NCI-H526 (cell line): ENCODE results near the gene PDLIM3.
A peak's percentile ranks its signal among the peaks of the same experiment; 100 is the strongest.
"Not testable (repeated sequence)": the region's sequence is repeated elsewhere in the genome, so short reads cannot be mapped to it uniquely, and the experiment has no call there.

ENCODE experiments used
- DNase-seq, 2 experiments: peaks; one replicate each; lab custom pipeline; 2025; lab: John Stamatoyannopoulos, UW

PDLIM3 gene

GRCh38 chr4:185520119-185520518 lies 15.2 kb downstream of the PDLIM3 start:
- no peak for DNase-seq

GRCh38 chr4:185518494-185518893 lies 16.8 kb downstream of the PDLIM3 start:
- DNase-seq, result no peak

GRCh38 chr4:185518069-185518468 lies 17.2 kb downstream of the PDLIM3 start:
- DNase-seq, result no peak

- DNase-seq, result no peak
Observed at GRCh38 chr4:185515248-185515647, 20.1 kb downstream of the PDLIM3 start.

GRCh38 chr4:185514182-185514697 lies 21.1 kb downstream of the PDLIM3 start:
- no peak for DNase-seq

GRCh38 chr4:185513489-185514181 lies 21.7 kb downstream of the PDLIM3 start:
- peak in 1 of 2 experiments; percentile 0 for DNase-seq

GRCh38 chr4:185512516-185512915 lies 22.8 kb downstream of the PDLIM3 start:
- DNase-seq, result no peak

- DNase-seq, result not testable (repeated sequence)
Observed at GRCh38 chr4:185511243-185511642, 24.1 kb downstream of the PDLIM3 start.

- no peak for DNase-seq
Observed at GRCh38 chr4:185510806-185511205, 24.5 kb downstream of the PDLIM3 start.

GRCh38 chr4:185508181-185508580 lies 27.1 kb downstream of the PDLIM3 start:
- DNase-seq, result peak; percentile 67

- DNase-seq, result no peak
Observed at GRCh38 chr4:185506422-185506821, 28.9 kb downstream of the PDLIM3 start.

- peak; percentile 1 to 52 for DNase-seq
Observed at GRCh38 chr4:185504098-185505047, 30.9 kb downstream of the PDLIM3 start.

- no peak for DNase-seq
Observed at GRCh38 chr4:185502386-185502785, 32.9 kb downstream of the PDLIM3 start.

- no peak for DNase-seq
Observed at GRCh38 chr4:185500576-185500975, 34.7 kb downstream of the PDLIM3 start.

GRCh38 chr4:185500035-185500434 lies 35.3 kb downstream of the PDLIM3 start:
- no peak for DNase-seq

- DNase-seq, result no peak
Observed at GRCh38 chr4:185488650-185489049, 46.7 kb downstream of the PDLIM3 start.

GRCh38 chr4:185481401-185481800 lies 53.9 kb downstream of the PDLIM3 start:
- DNase-seq, result no peak

- DNase-seq, result no peak
Observed at GRCh38 chr4:185480016-185480732, 55.1 kb downstream of the PDLIM3 start.

GRCh38 chr4:185479507-185479971 lies 55.8 kb downstream of the PDLIM3 start:
- DNase-seq, result no peak

GRCh38 chr4:185473247-185473646 lies 62.1 kb downstream of the PDLIM3 start:
- no peak for DNase-seq

GRCh38 chr4:185472103-185472542 lies 63.2 kb downstream of the PDLIM3 start:
- peak in 1 of 2 experiments; percentile 23 for DNase-seq
